Tibial nerve (tissue), 4 donors: ENCODE results near the gene BMF. TPM values are rescaled to one million over a fixed set of nuclear protein-coding genes. Genes with fewer than 3 reads are reported as not detected.

Experiments
- DNase-seq, 2 donors: peaks; one replicate each; pipeline ENCODE4 v3.0.0-alpha.2; 2019; ENCODE audit warnings: low spot score in 2 of 2
- H3K27ac ChIP-seq, 4 donors: fragments of 200-600 bp; sonication (generic) in 3 of 4; one replicate each; pipeline ENCODE4 v1.5.1; 2017 to 2019; ENCODE audit warnings: mild to moderate bottlenecking in 1 of 4
- H3K27me3 ChIP-seq, 2 donors: fragments of 200-600 bp; sonication (generic) in 1 of 2; one replicate each; pipeline versions ENCODE4 v1.5.1 to v1.6.0; 2017 to 2019
- H3K36me3 ChIP-seq, 3 donors: fragments of 200-600 bp; sonication (generic); one replicate each; pipeline ENCODE4 v1.5.1; 2018 to 2019
- H3K4me1 ChIP-seq, 4 donors: fragments of 200-600 bp; sonication (generic) in 3 of 4; one replicate each; pipeline ENCODE4 v1.5.1; 2017 to 2019
- H3K4me3 ChIP-seq, 4 donors: fragments of 200-600 bp; sonication (generic) in 3 of 4; one replicate each; pipeline ENCODE4 v1.5.1; 2017 to 2019; ENCODE audit warnings: mild to moderate bottlenecking in 1 of 4, moderate library complexity in 1 of 4
- H3K9me3 ChIP-seq, 4 donors: fragments of 200-600 bp; sonication (generic) in 3 of 4; one replicate each; pipeline ENCODE4 v1.5.1; 2017 to 2019
- EP300 ChIP-seq, 2 donors: sonication (generic); formaldehyde crosslinking; IDR thresholded peaks; one replicate each; pipeline ENCODE4 v1.6.1; 2017; ENCODE audit warnings: antibody characterized with exemption in 2 of 2, mild to moderate bottlenecking in 1 of 2
- POLR2A ChIP-seq, 2 donors: fragments of 450-650 bp; IDR thresholded peaks; one replicate each; pipeline ENCODE4 v1.6.1; 2017; ENCODE audit warnings: antibody characterized with exemption in 2 of 2, mild to moderate bottlenecking in 2 of 2, moderate library complexity in 2 of 2
- WGBS, 2 donors: methylation state at CpG; one replicate each; pipeline ENCODE4 v1.1.5; 2018; 5-methylcytosine and 5-hydroxymethylcytosine counted together
- total RNA-seq, 4 donors: library from RNA; depleted of rRNA; stranded (reverse); fragments of >200 nt; gene quantifications; one replicate each; pipeline ENCODE4 v1.1.0, GENCODE V29; 2016
- TF ChIP-seq, protein P1 (sequence below), 5 experiments: fragments of 200-600 bp in 3 of 5; fragments of 450-650 bp in 2 of 5; sonication (generic) in 3 of 5; IDR thresholded peaks; one replicate each; pipeline ENCODE4 v1.5.1; 2016 to 2019; ENCODE audit warnings: antibody characterized with exemption in 5 of 5, mild to moderate bottlenecking in 3 of 5, moderate library complexity in 2 of 5

BMF gene
- total RNA-seq, 4 donors from 2014 or later: 2.7 to 6.3 (median 4.2) TPM

DNA sequence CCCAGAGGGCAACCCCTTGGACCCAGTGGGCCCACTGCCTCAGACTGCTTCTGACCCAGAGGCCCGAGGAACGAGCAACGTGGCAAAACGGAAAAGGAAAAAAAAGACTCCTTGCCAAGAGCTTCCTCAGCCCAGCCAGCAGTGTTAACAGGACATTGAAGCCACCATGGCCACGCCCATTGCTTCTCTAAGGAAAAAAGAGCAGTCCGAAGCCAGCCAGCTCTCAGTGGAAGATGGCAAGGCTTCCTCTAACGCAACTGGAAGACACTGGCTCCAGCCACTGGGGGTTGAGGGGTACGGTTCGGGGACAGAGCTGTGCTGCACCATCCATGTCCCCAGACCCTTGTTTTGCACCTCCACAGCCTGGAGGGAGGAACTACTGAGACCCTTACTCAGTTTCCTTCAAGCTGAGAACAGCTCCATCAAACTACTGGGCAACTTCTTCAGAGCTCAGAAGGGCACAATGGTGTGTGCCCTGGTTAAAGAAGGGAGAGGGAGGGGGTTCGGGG, 10.7 kb downstream of the BMF start:
- 25 to 29% methylated on average over 10 of the region's 10 CpGs for WGBS, 2 donors
- peak in 1 of 2 donors; percentile 33 for TF ChIP-seq EP300 (IDR thresholded peaks at IDR 0.05)
- TF ChIP-seq, protein P1, sequence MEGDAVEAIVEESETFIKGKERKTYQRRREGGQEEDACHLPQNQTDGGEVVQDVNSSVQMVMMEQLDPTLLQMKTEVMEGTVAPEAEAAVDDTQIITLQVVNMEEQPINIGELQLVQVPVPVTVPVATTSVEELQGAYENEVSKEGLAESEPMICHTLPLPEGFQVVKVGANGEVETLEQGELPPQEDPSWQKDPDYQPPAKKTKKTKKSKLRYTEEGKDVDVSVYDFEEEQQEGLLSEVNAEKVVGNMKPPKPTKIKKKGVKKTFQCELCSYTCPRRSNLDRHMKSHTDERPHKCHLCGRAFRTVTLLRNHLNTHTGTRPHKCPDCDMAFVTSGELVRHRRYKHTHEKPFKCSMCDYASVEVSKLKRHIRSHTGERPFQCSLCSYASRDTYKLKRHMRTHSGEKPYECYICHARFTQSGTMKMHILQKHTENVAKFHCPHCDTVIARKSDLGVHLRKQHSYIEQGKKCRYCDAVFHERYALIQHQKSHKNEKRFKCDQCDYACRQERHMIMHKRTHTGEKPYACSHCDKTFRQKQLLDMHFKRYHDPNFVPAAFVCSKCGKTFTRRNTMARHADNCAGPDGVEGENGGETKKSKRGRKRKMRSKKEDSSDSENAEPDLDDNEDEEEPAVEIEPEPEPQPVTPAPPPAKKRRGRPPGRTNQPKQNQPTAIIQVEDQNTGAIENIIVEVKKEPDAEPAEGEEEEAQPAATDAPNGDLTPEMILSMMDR (IDR thresholded peaks at IDR 0.05): no peak
- Histone ChIP-seq H3K4me3 (no peak overlapping the region), H3K9me3 (no peaks in the 10 kb centered on the region), H3K36me3 (no peaks in the 10 kb centered on the region), H3K27ac (peak overlapping the region; percentile 58 to 96 (median 88)), H3K4me1 (peaks cover 0 to 98% (median 89%) of the 10 kb centered on the region in 4 donors), H3K27me3 (no peaks in the 10 kb centered on the region)
- DNase-seq: peak in 1 of 2 donors; percentile 48

DNA sequence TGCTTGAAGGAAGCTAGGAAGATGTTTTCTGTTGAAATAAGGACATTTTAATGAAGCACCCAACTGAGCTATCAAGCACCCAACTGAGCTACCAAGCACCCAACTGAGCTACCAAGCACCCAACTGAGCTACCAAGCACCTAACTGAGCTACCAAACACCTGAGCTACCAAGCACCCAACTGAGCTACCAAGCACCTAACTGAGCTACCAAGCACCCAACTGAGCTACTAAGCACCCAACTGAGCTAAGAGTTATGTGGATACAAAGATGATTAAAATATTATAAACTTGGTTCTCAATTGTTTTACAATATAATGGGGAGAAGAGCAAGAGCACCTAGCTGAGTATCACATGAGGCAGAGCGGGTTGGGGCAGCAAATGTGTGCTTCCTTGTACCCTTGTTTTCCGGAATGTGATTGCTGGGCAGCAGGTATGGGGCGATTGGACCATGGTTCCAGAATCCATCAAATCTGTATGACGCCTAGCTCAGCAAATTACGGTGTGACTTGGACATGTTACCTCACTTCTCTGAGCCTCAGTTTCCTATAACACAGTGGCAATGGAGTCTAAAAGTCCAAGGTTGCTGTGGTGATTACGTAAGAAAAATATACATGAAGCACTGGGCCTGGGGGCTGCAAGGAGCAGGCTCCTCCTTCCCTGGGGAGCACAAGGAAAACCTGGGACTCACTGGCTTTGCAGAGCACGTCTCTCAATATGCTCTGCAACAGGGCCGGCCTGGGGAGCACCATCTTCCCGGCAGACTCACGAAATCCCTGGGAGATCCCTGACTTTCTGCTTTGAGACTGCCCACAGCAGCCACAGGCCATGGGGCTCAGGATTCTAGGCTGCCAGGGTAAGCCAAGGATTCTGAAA, 11.3 kb downstream of the BMF start:
- no peak overlapping the region for H3K4me3 ChIP-seq
- DNase-seq: no peak
- H3K27me3 ChIP-seq: no peaks in the 10 kb centered on the region
- TF ChIP-seq POLR2A (IDR thresholded peaks at IDR 0.05) (no peak), EP300 (IDR thresholded peaks at IDR 0.05) (no peak)
- TF ChIP-seq, protein P1 (IDR thresholded peaks at IDR 0.05): no peak
- no peaks in the 10 kb centered on the region for H3K9me3 ChIP-seq
- H3K36me3 ChIP-seq: no peaks in the 10 kb centered on the region
- H3K4me1 ChIP-seq: peaks cover 0 to 98% (median 89%) of the 10 kb centered on the region in 4 donors
- H3K27ac ChIP-seq: peak overlapping the region; percentile 58 to 96 (median 88)
- 63 to 74% methylated on average over 10 of the region's 10 CpGs for WGBS, 2 donors

GRCh38 chr15:40096094-40096891, 12.4 kb downstream of the BMF start:
- 50 to 58% methylated on average over 8 of the region's 8 CpGs for WGBS, 2 donors
- no peak for TF ChIP-seq POLR2A (IDR thresholded peaks at IDR 0.05)
- no peak for TF ChIP-seq EP300 (IDR thresholded peaks at IDR 0.05)
- TF ChIP-seq, protein P1 (IDR thresholded peaks at IDR 0.05): no peak
- no peaks in the 10 kb centered on the region for H3K27me3 ChIP-seq
- peak overlapping the region in 3 of 4 donors; percentile 83 to 96 (median 92) for H3K27ac ChIP-seq
- peaks cover 0 to 98% (median 89%) of the 10 kb centered on the region in 4 donors for H3K4me1 ChIP-seq
- no peak overlapping the region for H3K4me3 ChIP-seq
- H3K36me3 ChIP-seq: no peaks in the 10 kb centered on the region
- H3K9me3 ChIP-seq: no peaks in the 10 kb centered on the region
- DNase-seq: no peak

DNA sequence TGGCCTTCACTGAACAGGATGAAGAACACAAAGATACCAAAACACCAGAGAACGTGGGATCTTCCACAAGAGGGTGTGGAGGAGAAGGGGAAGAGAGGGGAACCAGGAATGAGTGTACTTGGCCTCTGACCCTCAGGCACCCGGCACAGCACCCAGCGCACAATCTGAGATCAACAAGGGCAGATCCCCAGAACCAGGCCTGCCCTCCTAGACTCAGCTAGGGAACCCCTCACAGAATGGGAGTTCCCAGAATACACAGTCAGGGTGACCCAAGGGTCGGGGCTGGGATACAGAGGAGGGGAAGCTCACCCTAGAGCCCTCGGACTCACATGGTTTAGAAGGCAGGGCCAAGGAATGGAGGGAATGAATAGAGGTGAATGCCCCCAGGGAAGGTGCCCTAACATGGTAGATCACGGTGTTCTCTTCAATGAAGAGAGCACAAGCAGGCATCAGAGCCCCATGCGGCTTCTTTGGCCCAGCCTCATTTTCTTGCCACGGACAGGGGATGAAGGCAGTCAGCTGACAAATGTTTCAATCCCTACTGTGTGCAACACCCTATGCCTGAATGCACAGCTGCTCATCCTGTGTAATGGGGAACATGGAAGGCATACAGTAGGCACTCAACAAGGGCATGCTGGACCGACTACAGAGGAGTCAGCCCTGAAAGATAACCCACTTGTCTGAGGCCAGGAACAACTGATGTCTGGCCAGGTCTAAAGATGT, 13.1 kb downstream of the BMF start:
- Histone ChIP-seq H3K36me3 (no peaks in the 10 kb centered on the region), H3K4me1 (peaks cover 0 to 93% (median 85%) of the 10 kb centered on the region in 4 donors), H3K4me3 (no peak overlapping the region), H3K27me3 (no peaks in the 10 kb centered on the region), H3K27ac (peak overlapping the region in 3 of 4 donors; percentile 46 to 96 (median 92)), H3K9me3 (no peaks in the 10 kb centered on the region)
- 62 to 64% methylated on average over 8 of the region's 9 CpGs for WGBS, 2 donors
- no peak for DNase-seq
- TF ChIP-seq, protein P1 (IDR thresholded peaks at IDR 0.05): no peak
- TF ChIP-seq EP300 (IDR thresholded peaks at IDR 0.05): no peak
- no peak for TF ChIP-seq POLR2A (IDR thresholded peaks at IDR 0.05)
